GM18507 (cell line): ENCODE results near the gene RYR3.

Experiments
- DNase-seq: peaks from one replicate; pipeline ENCODE4 v3.0.0; 2011; ENCODE audit warnings: low read depth; ENCODE audit not compliant: insufficient read length; ENCODE audit errors: extremely low spot score
- FAIRE-seq: peaks from 2 replicates; lab custom pipeline; 2011; peaks lifted over from hg19 to GRCh38; lab: Jason Lieb, UNC

Gene RYR3

GRCh38 chr15:33722673-33723015 lies 411.9 kb downstream of the RYR3 start:
- DNase-seq (no peak), FAIRE-seq (no peak)

- DNase-seq (no peak), FAIRE-seq (no peak)
These were observed 413.7 kb downstream of the RYR3 start for GRCh38 chr15:33724321-33725036.

- DNase-seq (no peak), FAIRE-seq (no peak)
These were observed 418.9 kb downstream of the RYR3 start for GRCh38 chr15:33729653-33730052.

- FAIRE-seq, result peak; percentile 86
- DNase-seq, result no peak
These were observed 420.0 kb downstream of the RYR3 start for GRCh38 chr15:33730815-33731214.

GRCh38 chr15:33735143-33735542 lies 424.4 kb downstream of the RYR3 start:
- FAIRE-seq (no peak), DNase-seq (no peak)

- DNase-seq (no peak), FAIRE-seq (peak; percentile 59)
These were observed 425.0 kb downstream of the RYR3 start for GRCh38 chr15:33735637-33736247.

GRCh38 chr15:33737687-33738601 lies 427.2 kb downstream of the RYR3 start:
- DNase-seq (no peak), FAIRE-seq (peak; percentile 84)

- FAIRE-seq (no peak), DNase-seq (no peak)
These were observed 428.3 kb downstream of the RYR3 start for GRCh38 chr15:33738941-33739664.

GRCh38 chr15:33742306-33742705 lies 431.5 kb downstream of the RYR3 start:
- FAIRE-seq (no peak), DNase-seq (no peak)

DNA sequence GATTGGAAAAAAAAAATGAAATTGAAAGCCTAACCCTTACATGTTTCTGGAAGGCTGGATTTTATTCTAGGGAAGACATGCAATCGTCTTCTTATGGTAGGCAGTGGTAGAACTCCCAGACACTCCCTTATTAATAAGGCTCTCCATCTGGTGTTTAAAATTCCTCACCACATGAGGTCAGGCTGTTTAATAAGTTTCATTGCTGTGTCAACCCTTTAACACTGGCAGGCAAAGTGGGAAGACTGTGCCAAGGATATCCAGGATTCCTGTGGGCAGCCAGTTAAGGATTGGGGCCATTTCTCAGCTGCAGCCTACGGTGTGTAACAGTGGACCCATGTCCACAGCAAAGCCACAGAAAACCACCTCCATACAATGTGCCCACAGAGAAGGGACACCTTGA lies 432.0 kb downstream of the RYR3 start:
- DNase-seq (no peak), FAIRE-seq (no peak)

- FAIRE-seq, result no peak
- DNase-seq, result no peak
These were observed 435.4 kb downstream of the RYR3 start for GRCh38 chr15:33746203-33746602.

DNA sequence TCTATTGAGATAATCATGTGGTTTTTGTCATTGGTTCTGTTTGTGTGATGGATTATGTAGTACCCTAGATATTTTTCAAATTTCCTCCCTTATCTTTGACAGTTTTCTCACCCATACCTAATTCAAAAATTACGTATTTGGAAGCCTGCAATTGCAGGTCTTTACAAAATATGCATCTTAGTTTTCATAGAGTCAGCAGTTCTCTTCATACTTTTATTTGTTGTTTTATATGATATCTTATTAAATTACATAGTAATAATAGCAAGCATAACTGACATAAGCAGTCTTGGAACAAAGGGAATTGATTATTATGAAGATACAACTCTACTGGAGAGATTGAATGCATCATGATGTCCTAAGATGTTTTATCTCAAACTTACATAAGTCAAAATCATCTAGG lies 442.2 kb downstream of the RYR3 start:
- no peak for FAIRE-seq
- no peak for DNase-seq

- FAIRE-seq (no peak), DNase-seq (no peak)
These were observed 443.5 kb downstream of the RYR3 start for GRCh38 chr15:33754242-33754641.

- DNase-seq, result no peak
- FAIRE-seq, result no peak
These were observed 446.2 kb downstream of the RYR3 start for GRCh38 chr15:33756961-33757360.

DNA sequence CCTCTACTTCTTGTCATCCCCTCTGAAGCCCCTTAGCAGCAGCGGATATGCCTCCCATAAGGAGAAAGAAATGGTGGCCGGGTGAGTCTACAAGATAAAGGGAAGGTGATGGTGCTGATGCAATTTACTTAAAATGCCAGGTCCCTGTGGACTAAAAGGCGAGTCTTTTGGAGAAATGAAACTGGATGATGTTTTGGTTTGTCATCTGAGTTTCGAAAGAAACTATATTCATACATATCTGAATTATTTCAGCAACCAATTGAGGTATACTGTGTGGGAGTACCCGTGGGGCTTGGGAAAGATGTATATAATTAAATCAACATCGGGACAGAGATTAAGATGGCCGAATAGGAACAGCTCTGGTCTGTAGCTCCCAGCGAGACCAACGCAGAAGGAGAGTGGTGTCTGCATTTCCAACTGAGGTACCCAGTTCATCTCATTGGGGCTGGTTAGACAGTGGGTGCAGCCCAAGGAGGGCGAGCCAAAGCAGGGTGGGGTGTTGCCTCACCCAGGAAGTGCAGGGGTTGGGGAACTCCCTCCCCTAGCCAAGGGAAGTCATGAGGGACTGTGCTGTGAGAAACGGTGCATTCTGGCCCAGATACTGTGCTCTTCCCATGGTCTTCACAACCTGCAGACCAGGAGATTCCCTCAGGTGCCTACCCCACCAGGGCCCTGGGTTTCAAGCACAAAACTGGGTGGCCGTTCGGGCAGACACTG lies 446.9 kb downstream of the RYR3 start:
- no peak for DNase-seq
- no peak for FAIRE-seq

- FAIRE-seq, result no peak
- DNase-seq, result no peak
These were observed 455.6 kb downstream of the RYR3 start for GRCh38 chr15:33766389-33766788.

DNA sequence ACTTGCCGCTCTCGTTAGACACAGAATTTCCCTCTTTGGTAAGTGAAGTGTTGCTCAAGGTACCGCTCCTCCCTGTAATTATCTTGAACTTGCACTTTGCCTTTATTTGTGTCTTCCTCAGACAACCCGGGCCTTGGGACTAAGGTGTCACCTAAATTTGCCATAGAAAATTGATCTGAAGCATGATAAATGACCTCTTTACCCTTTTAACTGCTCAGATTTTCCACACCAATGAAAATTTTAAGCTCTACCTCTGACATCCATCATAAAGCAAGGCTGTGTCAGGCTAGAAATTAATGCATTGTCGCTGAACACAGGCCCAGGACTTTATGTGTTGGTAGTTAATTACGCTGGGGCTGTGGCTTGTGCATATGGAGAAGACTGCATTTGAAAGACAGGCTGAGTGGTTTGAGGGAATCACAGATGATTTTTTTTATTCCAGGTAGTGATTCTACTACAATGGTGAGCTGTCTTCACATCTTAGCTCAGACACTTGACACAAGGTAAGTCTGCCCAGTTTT lies 458.0 kb downstream of the RYR3 start:
- DNase-seq (no peak), FAIRE-seq (no peak)

DNA sequence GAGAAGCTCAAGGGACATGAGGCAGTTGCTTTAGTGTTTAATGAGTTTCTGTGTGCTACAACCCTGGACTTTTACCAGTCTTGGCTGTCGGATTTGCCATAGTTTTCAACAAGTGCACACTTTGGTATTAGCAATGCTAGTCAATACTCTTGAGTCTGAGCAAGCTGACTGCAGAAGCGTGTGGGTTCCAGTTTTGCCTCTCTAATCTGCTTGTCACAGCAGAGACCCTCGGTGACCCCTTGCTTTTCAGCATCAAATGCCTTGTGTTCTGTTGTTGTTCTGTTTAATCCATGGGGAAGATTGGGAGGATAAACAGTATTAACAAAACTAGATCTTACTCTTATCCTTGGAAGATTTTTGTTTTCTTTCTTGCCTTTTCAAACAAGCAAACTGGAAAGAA lies 463.2 kb downstream of the RYR3 start:
- FAIRE-seq (no peak), DNase-seq (no peak)

- DNase-seq (no peak), FAIRE-seq (no peak)
These were observed 468.1 kb downstream of the RYR3 start for GRCh38 chr15:33778852-33779251.
